ENCODE measurements around the gene TIMM50.

GRCh38 chr19:39518458-39518857, 37.8 kb downstream of the TIMM50 start:
- TF ChIP-seq, protein P1, sequence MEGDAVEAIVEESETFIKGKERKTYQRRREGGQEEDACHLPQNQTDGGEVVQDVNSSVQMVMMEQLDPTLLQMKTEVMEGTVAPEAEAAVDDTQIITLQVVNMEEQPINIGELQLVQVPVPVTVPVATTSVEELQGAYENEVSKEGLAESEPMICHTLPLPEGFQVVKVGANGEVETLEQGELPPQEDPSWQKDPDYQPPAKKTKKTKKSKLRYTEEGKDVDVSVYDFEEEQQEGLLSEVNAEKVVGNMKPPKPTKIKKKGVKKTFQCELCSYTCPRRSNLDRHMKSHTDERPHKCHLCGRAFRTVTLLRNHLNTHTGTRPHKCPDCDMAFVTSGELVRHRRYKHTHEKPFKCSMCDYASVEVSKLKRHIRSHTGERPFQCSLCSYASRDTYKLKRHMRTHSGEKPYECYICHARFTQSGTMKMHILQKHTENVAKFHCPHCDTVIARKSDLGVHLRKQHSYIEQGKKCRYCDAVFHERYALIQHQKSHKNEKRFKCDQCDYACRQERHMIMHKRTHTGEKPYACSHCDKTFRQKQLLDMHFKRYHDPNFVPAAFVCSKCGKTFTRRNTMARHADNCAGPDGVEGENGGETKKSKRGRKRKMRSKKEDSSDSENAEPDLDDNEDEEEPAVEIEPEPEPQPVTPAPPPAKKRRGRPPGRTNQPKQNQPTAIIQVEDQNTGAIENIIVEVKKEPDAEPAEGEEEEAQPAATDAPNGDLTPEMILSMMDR (IDR thresholded peaks at IDR 0.05; ENCODE audit: insufficient read depth, low read length, poor library complexity, severe bottlenecking): no peak
- no peak for TF ChIP-seq EZH2phosphoT487 (conservative IDR thresholded peaks at IDR 0.05; ENCODE audit: low read length)

All from SU-DHL-6 (cell line).